ENCODE results near the gene LTBP1.

DNA sequence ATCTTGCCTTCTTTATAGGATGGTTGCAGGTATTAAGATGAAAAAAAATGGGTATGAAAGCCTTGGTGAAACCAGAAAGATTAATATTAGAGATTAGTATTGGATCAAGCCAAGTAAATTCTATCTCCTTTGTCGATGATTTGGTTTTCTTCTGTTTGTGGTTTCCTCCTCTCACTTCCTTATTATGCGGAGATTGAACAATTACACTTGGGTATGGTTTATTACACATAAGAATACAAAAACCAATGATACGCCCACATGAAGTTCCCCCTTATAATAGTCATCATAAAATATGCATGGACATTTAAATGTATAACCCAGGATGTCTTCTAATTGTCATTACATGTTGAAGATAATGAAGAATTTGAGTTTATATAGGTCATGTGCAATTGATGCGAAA lies 4.9 kb downstream of the LTBP1 start:
- TF ChIP-seq POLR2AphosphoS5 (IDR thresholded peaks at IDR 0.05), result no peak
- TF ChIP-seq, protein P1, sequence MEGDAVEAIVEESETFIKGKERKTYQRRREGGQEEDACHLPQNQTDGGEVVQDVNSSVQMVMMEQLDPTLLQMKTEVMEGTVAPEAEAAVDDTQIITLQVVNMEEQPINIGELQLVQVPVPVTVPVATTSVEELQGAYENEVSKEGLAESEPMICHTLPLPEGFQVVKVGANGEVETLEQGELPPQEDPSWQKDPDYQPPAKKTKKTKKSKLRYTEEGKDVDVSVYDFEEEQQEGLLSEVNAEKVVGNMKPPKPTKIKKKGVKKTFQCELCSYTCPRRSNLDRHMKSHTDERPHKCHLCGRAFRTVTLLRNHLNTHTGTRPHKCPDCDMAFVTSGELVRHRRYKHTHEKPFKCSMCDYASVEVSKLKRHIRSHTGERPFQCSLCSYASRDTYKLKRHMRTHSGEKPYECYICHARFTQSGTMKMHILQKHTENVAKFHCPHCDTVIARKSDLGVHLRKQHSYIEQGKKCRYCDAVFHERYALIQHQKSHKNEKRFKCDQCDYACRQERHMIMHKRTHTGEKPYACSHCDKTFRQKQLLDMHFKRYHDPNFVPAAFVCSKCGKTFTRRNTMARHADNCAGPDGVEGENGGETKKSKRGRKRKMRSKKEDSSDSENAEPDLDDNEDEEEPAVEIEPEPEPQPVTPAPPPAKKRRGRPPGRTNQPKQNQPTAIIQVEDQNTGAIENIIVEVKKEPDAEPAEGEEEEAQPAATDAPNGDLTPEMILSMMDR (IDR thresholded peaks at IDR 0.05), result no peak

Measured in suprapubic skin (tissue), 3 donors.